ENCODE measurements around the gene GNPDA1.

GNPDA1 gene

GRCh38 chr5:142024771-142025304 is 12.0 kb upstream of the GNPDA1 start:
- peak; percentile 71 for DNase-seq (ENCODE audit: low read depth, low spot score)

GRCh38 chr5:142023836-142024235 is 11.0 kb upstream of the GNPDA1 start:
- no peak for DNase-seq (ENCODE audit: low read depth, low spot score)

- DNase-seq (ENCODE audit: low read depth, low spot score): no peak
Observed at GRCh38 chr5:142020122-142020659, 7.4 kb upstream of the GNPDA1 start.

GRCh38 chr5:142017832-142018427 is 5.1 kb upstream of the GNPDA1 start:
- DNase-seq (ENCODE audit: low read depth, low spot score): no peak

- DNase-seq (ENCODE audit: low read depth, low spot score): no peak
Observed at GRCh38 chr5:142016556-142016955, 3.7 kb upstream of the GNPDA1 start.

GRCh38 chr5:142015781-142016533 is 3.1 kb upstream of the GNPDA1 start:
- DNase-seq (ENCODE audit: low read depth, low spot score): no peak

- DNase-seq (ENCODE audit: low read depth, low spot score): peak; percentile 47
Observed at GRCh38 chr5:142014911-142015584, 2.2 kb upstream of the GNPDA1 start.

GRCh38 chr5:142013734-142014521 is 1.1 kb upstream of the GNPDA1 start:
- no peak for DNase-seq (ENCODE audit: low read depth, low spot score)

- DNase-seq (ENCODE audit: low read depth, low spot score): no peak
Observed at GRCh38 chr5:142012186-142012785, 541 bp downstream of the GNPDA1 start.

- no peak for DNase-seq (ENCODE audit: low read depth, low spot score)
Observed at GRCh38 chr5:142011572-142012185, 1.1 kb downstream of the GNPDA1 start.

GRCh38 chr5:142009886-142010285 is 2.9 kb downstream of the GNPDA1 start:
- no peak for DNase-seq (ENCODE audit: low read depth, low spot score)

GRCh38 chr5:142008813-142009212 is 4.0 kb downstream of the GNPDA1 start:
- no peak for DNase-seq (ENCODE audit: low read depth, low spot score)

GRCh38 chr5:142007237-142007544 is 5.6 kb downstream of the GNPDA1 start:
- DNase-seq (ENCODE audit: low read depth, low spot score): no peak

GRCh38 chr5:142006363-142007236 is 6.2 kb downstream of the GNPDA1 start:
- no peak for DNase-seq (ENCODE audit: low read depth, low spot score)

- no peak for DNase-seq (ENCODE audit: low read depth, low spot score)
Observed at GRCh38 chr5:142003266-142003800, 9.5 kb downstream of the GNPDA1 start.

GRCh38 chr5:142000704-142001484 is 11.9 kb downstream of the GNPDA1 start:
- DNase-seq (ENCODE audit: low read depth, low spot score): no peak

- no peak for DNase-seq (ENCODE audit: low read depth, low spot score)
Observed at GRCh38 chr5:142000173-142000572, 12.7 kb downstream of the GNPDA1 start.

GRCh38 chr5:141997358-141997960 is 15.4 kb downstream of the GNPDA1 start:
- DNase-seq (ENCODE audit: low read depth, low spot score): no peak
